PC-9 (cell line): Measurements from ENCODE around the gene KEL. TPM values are rescaled to one million over a fixed set of nuclear protein-coding genes. Genes with fewer than 3 reads are reported as not detected.

Source experiments
- BruUV-seq: library from RNA; stranded (reverse); fragments of 400-500 nt; replicated peaks from 2 replicates; lab custom pipeline; 2021; lab: Mats Ljungman, UMichigan
- CTCF ChIA-PET: fragments of 300-600 bp; sonication (Branson Sonifier 250); formaldehyde crosslinking; loops from one replicate; lab custom pipeline; 2022; ENCODE audit warnings: antibody characterized with exemption; lab: Charles Lee
- POLR2A ChIA-PET: fragments of 300-600 bp; sonication (Branson Sonifier 250); formaldehyde crosslinking; loops from one replicate; lab custom pipeline; 2022; ENCODE audit warnings: antibody characterized with exemption; ENCODE audit not compliant: unreplicated experiment; lab: Charles Lee
- DNase-seq, 2 experiments: peaks; one replicate each; pipeline versions ENCODE4 v3.0.0 to v3.0.0-alpha.2; 2015 to 2022; ENCODE audit warnings: mixed read lengths in 1 of 2
- H2AFZ ChIP-seq: fragments of 200-600 bp; sonication (generic); 2 replicates; pipeline ENCODE4 v1.8.1; 2017; ENCODE audit warnings: antibody characterized with exemption
- H3F3A ChIP-seq: fragments of 200-600 bp; sonication (generic); 2 replicates; pipeline ENCODE4 v1.8.1; 2017; ENCODE audit warnings: antibody characterized with exemption, mild to moderate bottlenecking, low read depth; ENCODE audit not compliant: insufficient read depth
- H3K27ac ChIP-seq: fragments of 200-600 bp; sonication (generic); 2 replicates; pipeline ENCODE4 v1.6.1; 2016; ENCODE audit warnings: mixed run types
- H3K27me3 ChIP-seq: fragments of 200-600 bp; sonication (generic); 2 replicates; pipeline ENCODE4 v1.6.1; 2016; ENCODE audit warnings: low read depth, mixed run types; ENCODE audit not compliant: insufficient read depth
- H3K36me3 ChIP-seq: fragments of 200-600 bp; sonication (generic); 2 replicates; pipeline ENCODE4 v1.6.1; 2016; ENCODE audit warnings: low read depth, mixed run types
- H3K4me1 ChIP-seq: fragments of 200-600 bp; sonication (generic); replicated peaks from 2 replicates; pipeline ENCODE4 v1.6.1; 2016; ENCODE audit warnings: mixed run types; ENCODE audit not compliant: insufficient read depth
- H3K4me2 ChIP-seq: fragments of 200-600 bp; sonication (generic); 2 replicates; pipeline ENCODE4 v1.6.1; 2017; ENCODE audit warnings: mixed run types
- H3K4me3 ChIP-seq: fragments of 200-600 bp; sonication (generic); 2 replicates; pipeline ENCODE4 v1.6.1; 2016; ENCODE audit warnings: mixed run types
- H3K79me2 ChIP-seq: fragments of 200-600 bp; sonication (generic); 2 replicates; pipeline ENCODE4 v1.6.1; 2017; ENCODE audit warnings: low read depth, mixed run types
- H3K9me2 ChIP-seq: fragments of 200-600 bp; sonication (generic); 2 replicates; pipeline ENCODE4 v1.8.1; 2017; ENCODE audit warnings: mild to moderate bottlenecking; ENCODE audit not compliant: insufficient read depth
- H3K9me3 ChIP-seq: fragments of 200-600 bp; sonication (generic); 2 replicates; pipeline ENCODE4 v1.8.1; 2016; ENCODE audit warnings: low read depth; ENCODE audit not compliant: insufficient read depth
- H4K20me1 ChIP-seq: fragments of 200-600 bp; sonication (generic); 2 replicates; pipeline ENCODE4 v1.8.1; 2017; ENCODE audit not compliant: insufficient read depth
- EZH2 ChIP-seq: fragments of 200-600 bp; sonication (generic); IDR thresholded peaks from 2 replicates; pipeline ENCODE4 v1.8.0; 2017; ENCODE audit warnings: antibody characterized with exemption, low read depth
- intact Hi-C: fragments of 100-400 bp; cut with micrococcal nuclease; formaldehyde crosslinking; loops from one replicate; pipeline ENCODE4 v1.10.0; 2022; ENCODE audit not compliant: unreplicated experiment
- total RNA-seq: library from RNA; stranded (reverse); gene quantifications from 2 replicates; pipeline ENCODE4 v1.2.3, GENCODE V29; 2021
- TF ChIP-seq, protein P1 (sequence below): fragments of 200-600 bp; sonication (generic); conservative IDR thresholded peaks from 2 replicates; pipeline ENCODE4 v1.6.1; 2017; ENCODE audit warnings: mixed run types, antibody characterized with exemption, mild to moderate bottlenecking, moderate library complexity

The KEL gene
- total RNA-seq, 1 experiment from 2014 or later, result 0.46 TPM

- Histone ChIP-seq H3K27me3 (no peaks in the 10 kb centered on the region), H3K27ac (peak overlapping the region; percentile 55), H3K79me2 (no peaks in the 10 kb centered on the region), H3K9me3 (peaks cover 20% of the 10 kb centered on the region), H3K4me3 (no peak overlapping the region), H2AFZ (no peak overlapping the region), H3K4me1 (peaks cover 37% of the 10 kb centered on the region), H3K9me2 (no peaks in the 10 kb centered on the region), H3F3A (peaks cover 14% of the 10 kb centered on the region; the same call in 1 of the 2 replicates), H4K20me1 (no peaks in the 10 kb centered on the region), H3K36me3 (no peaks in the 10 kb centered on the region), H3K4me2 (peak overlapping the region; percentile 21)
- intact Hi-C loops, result loop anchor here (5.0 kb wide), 1 partner anchor 87 kb away; no protein-coding TSS in a partner anchor
- ChIA-PET POLR2A (interaction anchor here (0.5 kb wide), 1 partner anchor 88 kb away, joined by 10 read pairs; no protein-coding TSS in a partner anchor), CTCF (interaction anchor here (0.6 to 1.7 kb wide), 6 partner anchors 11 to 79 kb away, joined by 3 to 7 read pairs (median 4); no protein-coding TSS in a partner anchor)
- peak in 1 of 2 experiments; percentile 87 for DNase-seq
- TF ChIP-seq EZH2, result no peak
- TF ChIP-seq, protein P1, sequence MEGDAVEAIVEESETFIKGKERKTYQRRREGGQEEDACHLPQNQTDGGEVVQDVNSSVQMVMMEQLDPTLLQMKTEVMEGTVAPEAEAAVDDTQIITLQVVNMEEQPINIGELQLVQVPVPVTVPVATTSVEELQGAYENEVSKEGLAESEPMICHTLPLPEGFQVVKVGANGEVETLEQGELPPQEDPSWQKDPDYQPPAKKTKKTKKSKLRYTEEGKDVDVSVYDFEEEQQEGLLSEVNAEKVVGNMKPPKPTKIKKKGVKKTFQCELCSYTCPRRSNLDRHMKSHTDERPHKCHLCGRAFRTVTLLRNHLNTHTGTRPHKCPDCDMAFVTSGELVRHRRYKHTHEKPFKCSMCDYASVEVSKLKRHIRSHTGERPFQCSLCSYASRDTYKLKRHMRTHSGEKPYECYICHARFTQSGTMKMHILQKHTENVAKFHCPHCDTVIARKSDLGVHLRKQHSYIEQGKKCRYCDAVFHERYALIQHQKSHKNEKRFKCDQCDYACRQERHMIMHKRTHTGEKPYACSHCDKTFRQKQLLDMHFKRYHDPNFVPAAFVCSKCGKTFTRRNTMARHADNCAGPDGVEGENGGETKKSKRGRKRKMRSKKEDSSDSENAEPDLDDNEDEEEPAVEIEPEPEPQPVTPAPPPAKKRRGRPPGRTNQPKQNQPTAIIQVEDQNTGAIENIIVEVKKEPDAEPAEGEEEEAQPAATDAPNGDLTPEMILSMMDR, result no peak
- BruUV-seq, result no TSS peak
These were observed 52.1 kb downstream of the KEL start for GRCh38 chr7:142910031-142910433.

GRCh38 chr7:142908921-142909890, 53.0 kb downstream of the KEL start:
- BruUV-seq, result no TSS peak
- H3K36me3 ChIP-seq, result no peaks in the 10 kb centered on the region
- peak overlapping the region; percentile 55 for H3K27ac ChIP-seq
- no peaks in the 10 kb centered on the region for H3K9me2 ChIP-seq
- DNase-seq, result no peak
- intact Hi-C loops, result no loop called here
- no peak overlapping the region for H3K4me3 ChIP-seq
- no peak overlapping the region for H2AFZ ChIP-seq
- H3K4me1 ChIP-seq, result peaks cover 34% of the 10 kb centered on the region
- H3K27me3 ChIP-seq, result no peaks in the 10 kb centered on the region
- TF ChIP-seq EZH2, result no peak
- TF ChIP-seq, protein P1, result peak; percentile 53; the same call in 1 of the 2 replicates
- CTCF ChIA-PET, result interaction anchor here (0.5 to 1.7 kb wide), 8 partner anchors 10 to 93 kb away, joined by 3 to 7 read pairs (median 4); no protein-coding TSS in a partner anchor
- POLR2A ChIA-PET, result no interaction called here
- peak overlapping the region; percentile 21 for H3K4me2 ChIP-seq
- H3K79me2 ChIP-seq, result no peaks in the 10 kb centered on the region
- H3K9me3 ChIP-seq, result peaks cover 26% of the 10 kb centered on the region
- H4K20me1 ChIP-seq, result no peaks in the 10 kb centered on the region
- peaks cover 14% of the 10 kb centered on the region; the same call in 1 of the 2 replicates for H3F3A ChIP-seq

- Histone ChIP-seq H2AFZ (no peak overlapping the region), H3K4me2 (no peak overlapping the region), H3K9me3 (peaks cover 30% of the 10 kb centered on the region), H3K36me3 (no peaks in the 10 kb centered on the region), H4K20me1 (no peaks in the 10 kb centered on the region), H3F3A (peaks cover 14% of the 10 kb centered on the region; the same call in 1 of the 2 replicates), H3K9me2 (no peaks in the 10 kb centered on the region), H3K79me2 (no peaks in the 10 kb centered on the region), H3K27me3 (no peaks in the 10 kb centered on the region), H3K4me1 (peaks cover 25% of the 10 kb centered on the region), H3K4me3 (no peak overlapping the region), H3K27ac (no peak overlapping the region)
- ChIA-PET POLR2A (no interaction called here), CTCF (no interaction called here)
- no peak for TF ChIP-seq EZH2
- TF ChIP-seq, protein P1, result no peak
- no peak for DNase-seq
- intact Hi-C loops, result no loop called here
- no TSS peak for BruUV-seq
These were observed 53.9 kb downstream of the KEL start for GRCh38 chr7:142908290-142908689.
